Tibial nerve (tissue), 4 donors: ENCODE measurements around the gene MYOG.

Experiments used
- CTCF ChIP-seq, 5 experiments: fragments of 200-600 bp in 3 of 5; fragments of 450-650 bp in 2 of 5; sonication (generic) in 3 of 5; IDR thresholded peaks; one replicate each; pipeline ENCODE4 v1.5.1; 2016 to 2019; ENCODE audit warnings: antibody characterized with exemption in 5 of 5, mild to moderate bottlenecking in 3 of 5, moderate library complexity in 2 of 5
- EP300 ChIP-seq, 2 donors: sonication (generic); formaldehyde crosslinking; IDR thresholded peaks; one replicate each; pipeline ENCODE4 v1.6.1; 2017; ENCODE audit warnings: antibody characterized with exemption in 2 of 2, mild to moderate bottlenecking in 1 of 2
- POLR2A ChIP-seq, 2 donors: fragments of 450-650 bp; IDR thresholded peaks; one replicate each; pipeline ENCODE4 v1.6.1; 2017; ENCODE audit warnings: antibody characterized with exemption in 2 of 2, mild to moderate bottlenecking in 2 of 2, moderate library complexity in 2 of 2

DNA sequence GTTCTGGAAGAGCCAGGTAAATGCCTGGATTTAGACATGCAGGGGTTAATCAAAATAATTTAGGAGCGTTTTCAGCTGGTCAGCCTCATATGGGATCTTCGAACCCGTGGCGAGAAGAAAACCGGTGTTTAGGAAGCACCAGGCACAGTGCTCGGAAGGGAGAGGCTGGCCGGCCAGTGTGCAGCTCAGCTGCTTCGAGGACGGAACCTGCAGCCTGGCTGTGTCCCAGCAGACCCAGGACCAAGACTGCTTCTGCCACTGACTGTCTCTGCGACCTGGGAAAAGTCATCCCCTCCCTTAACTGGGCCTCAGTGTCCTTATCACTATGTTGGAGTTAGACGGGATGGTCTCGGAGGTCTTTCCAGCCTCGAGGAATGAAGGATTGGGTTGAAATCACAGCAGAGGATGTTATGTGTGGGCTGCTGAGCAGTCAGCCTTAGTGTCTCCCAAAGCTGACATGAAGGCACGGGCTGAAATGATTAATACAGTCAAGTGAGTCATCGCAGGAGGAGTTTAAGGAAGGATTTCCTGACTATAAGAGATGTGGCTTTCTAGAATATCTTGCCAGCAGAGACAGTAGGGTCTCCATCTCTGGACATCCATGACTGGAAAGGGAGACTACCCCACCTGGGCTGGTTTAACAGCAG, 38.7 kb downstream of the MYOG start:
- no peak for TF ChIP-seq CTCF (IDR thresholded peaks at IDR 0.05)
- TF ChIP-seq POLR2A (IDR thresholded peaks at IDR 0.05) = no peak
- TF ChIP-seq EP300 (IDR thresholded peaks at IDR 0.05) = no peak
